HCT116 (cell line): ENCODE data around the gene HMGCL. TPM values are rescaled to one million over a fixed set of nuclear protein-coding genes. Genes with fewer than 3 reads are reported as not detected.

ENCODE experiments used
- ATAC-seq: fragments of 200-7000 bp; cut with Tn5 transposase; 2 replicates; pipeline ENCODE4 v1.9.1; 2020; ENCODE audit warnings: mild to moderate bottlenecking, moderate library complexity
- BruUV-seq: library from RNA; stranded (reverse); fragments of 400-500 nt; replicated peaks from 2 replicates; lab custom pipeline; 2021; lab: Mats Ljungman, UMichigan
- CTCF ChIA-PET: fragments of 300-600 bp; sonication (Branson Sonifier 250); formaldehyde crosslinking; loops from one replicate; lab custom pipeline; 2021; ENCODE audit warnings: antibody characterized with exemption; lab: Charles Lee
- POLR2A ChIA-PET: fragments of 300-600, 350-600 bp; sonication (Branson Sonifier 250); formaldehyde crosslinking; loops from one replicate; lab custom pipeline; 2021; ENCODE audit warnings: antibody characterized with exemption; lab: Charles Lee
- RAD21 ChIA-PET, 2 experiments: fragments of 300-600 bp; sonication (Branson Sonifier 250); formaldehyde crosslinking; loops; one replicate each; lab custom pipeline; 2023; ENCODE audit warnings: low total read pairs in 2 of 2; ENCODE audit not compliant: uncharacterized antibody in 2 of 2, unreplicated experiment in 2 of 2, low non-redundant PET in 1 of 2; lab: Charles Lee
- DNase-seq: peaks from one replicate; pipeline ENCODE4 v3.0.0-alpha.2; 2010; ENCODE audit warnings: low read depth, low spot score
- H2AFZ ChIP-seq: fragments of 200-600 bp; shearing (Covaris generic), sonication (generic); 2 replicates; pipeline ENCODE4 v1.6.1; 2017; ENCODE audit warnings: low read depth, mixed run types, mixed read lengths, antibody characterized with exemption, low read length; ENCODE audit not compliant: poor library complexity, severe bottlenecking
- H3K27ac ChIP-seq: 2 replicates; pipeline ENCODE4 v1.5.1; 2012; ENCODE audit warnings: low read depth, low read length
- H3K27me3 ChIP-seq: fragments of 200-600 bp; sonication (generic); 2 replicates; pipeline ENCODE4 v1.6.1; 2016; ENCODE audit warnings: mixed run types, low read length, mixed read lengths; ENCODE audit not compliant: insufficient read depth
- H3K36me3 ChIP-seq, 2 experiments: fragments of 200-500 bp in 1 of 2; fragments of 200-600 bp in 1 of 2; sonication (Bioruptor generic) in 1 of 2; sonication (generic) in 1 of 2; 2 replicates each; pipeline versions ENCODE4 v1.5.1 to v1.6.1; 2014 to 2016; ENCODE audit warnings: low read length in 2 of 2, inconsistent platforms in 1 of 2, mixed read lengths in 1 of 2, mixed run types in 1 of 2; ENCODE audit not compliant: insufficient read depth in 2 of 2, control insufficient read depth in 1 of 2
- H3K4me1 ChIP-seq, 2 experiments: fragments of 200-600 bp in 1 of 2; sonication (generic) in 1 of 2; 2 replicates each; pipeline versions ENCODE4 v1.5.1 to v1.6.1; 2012 to 2017; ENCODE audit warnings: low read length in 2 of 2, inconsistent platforms in 1 of 2, mild to moderate bottlenecking in 1 of 2, mixed read lengths in 1 of 2, mixed run types in 1 of 2, moderate library complexity in 1 of 2; ENCODE audit not compliant: insufficient read depth in 2 of 2, control insufficient read depth in 1 of 2
- H3K4me2 ChIP-seq: fragments of 200-600 bp; sonication (generic); 2 replicates; pipeline ENCODE4 v1.6.1; 2017; ENCODE audit warnings: mixed run types, low read length, mixed read lengths
- H3K4me3 ChIP-seq, 2 experiments: fragments of 200-600 bp in 1 of 2; sonication (generic) in 1 of 2; replicated peaks in 1 of 2; 2 replicates each; pipeline ENCODE4 v1.5.1; 2011 to 2016; ENCODE audit warnings: low read length in 2 of 2, control low read depth in 1 of 2, low read depth in 1 of 2, mild to moderate bottlenecking in 1 of 2, mixed read lengths in 1 of 2, mixed run types in 1 of 2
- H3K79me2 ChIP-seq: fragments of 200-600 bp; sonication (generic); 2 replicates; pipeline ENCODE4 v1.6.1; 2017; ENCODE audit warnings: mild to moderate bottlenecking, mixed run types, low read length, moderate library complexity, mixed read lengths; ENCODE audit not compliant: insufficient read depth
- H3K9ac ChIP-seq: fragments of 200-600 bp; sonication (generic); 2 replicates; pipeline ENCODE4 v1.6.1; 2016; ENCODE audit warnings: low read length, mixed read lengths
- H3K9me2 ChIP-seq: fragments of 200-600 bp; sonication (generic), shearing (Covaris generic); 2 replicates; pipeline ENCODE4 v1.6.1; 2017; ENCODE audit warnings: mixed run types, mild to moderate bottlenecking, moderate library complexity; ENCODE audit not compliant: insufficient read depth
- H3K9me3 ChIP-seq, 2 experiments: fragments of 200-500 bp in 1 of 2; fragments of 200-600 bp in 1 of 2; sonication (Bioruptor generic) in 1 of 2; sonication (generic) in 1 of 2; 2 replicates each; pipeline ENCODE4 v1.6.1; 2014 to 2017; ENCODE audit warnings: low read length in 2 of 2, mixed read lengths in 2 of 2, inconsistent platforms in 1 of 2, low read depth in 1 of 2, mild to moderate bottlenecking in 1 of 2, mixed run types in 1 of 2, moderate library complexity in 1 of 2; ENCODE audit not compliant: control insufficient read depth in 1 of 2, insufficient read depth in 1 of 2
- H4K20me1 ChIP-seq: fragments of 200-600 bp; sonication (generic), shearing (Covaris generic); 2 replicates; pipeline ENCODE4 v1.6.1; 2017; ENCODE audit warnings: mixed run types, mild to moderate bottlenecking, moderate library complexity; ENCODE audit not compliant: insufficient read depth
- CBX3 ChIP-seq: IDR thresholded peaks from 2 replicates; pipeline ENCODE4 v1.6.1; 2012; ENCODE audit warnings: low read depth
- CEBPB ChIP-seq: IDR thresholded peaks from 2 replicates; pipeline ENCODE4 v1.6.1; 2012; ENCODE audit warnings: low read depth
- EGR1 ChIP-seq: IDR thresholded peaks from 2 replicates; pipeline ENCODE4 v1.6.1; 2012; ENCODE audit warnings: low read depth
- ELF1 ChIP-seq: IDR thresholded peaks from 2 replicates; pipeline ENCODE4 v1.6.1; 2012; ENCODE audit warnings: low read depth, borderline replicate concordance
- EZH2 ChIP-seq: fragments of 200-600 bp; sonication (generic); IDR thresholded peaks from 2 replicates; pipeline ENCODE4 v1.6.1; 2017; ENCODE audit warnings: antibody characterized with exemption, mixed run types
- FOSL1 ChIP-seq: IDR thresholded peaks from 2 replicates; pipeline ENCODE4 v1.6.1; 2012; ENCODE audit warnings: low read depth
- JUND ChIP-seq: IDR thresholded peaks from 2 replicates; pipeline ENCODE4 v1.6.1; 2012
- POLR2A ChIP-seq: IDR thresholded peaks from 2 replicates; pipeline ENCODE4 v1.7.0; 2011; ENCODE audit warnings: borderline replicate concordance; ENCODE audit not compliant: insufficient read depth, insufficient read length; ENCODE audit errors: extremely low read depth
- POLR2AphosphoS5 ChIP-seq: IDR thresholded peaks from 2 replicates; pipeline ENCODE4 v1.6.1; 2011; ENCODE audit warnings: mild to moderate bottlenecking, low read depth, low read length, moderate library complexity
- RAD21 ChIP-seq: IDR thresholded peaks from 2 replicates; pipeline ENCODE4 v1.6.1; 2012; ENCODE audit warnings: low read depth, mild to moderate bottlenecking
- SRF ChIP-seq: IDR thresholded peaks from 2 replicates; pipeline ENCODE4 v1.6.1; 2012; ENCODE audit warnings: low read depth
- TCF7L2 ChIP-seq: IDR thresholded peaks from 2 replicates; pipeline ENCODE4 v1.7.0; 2011; ENCODE audit warnings: borderline replicate concordance, inconsistent platforms; ENCODE audit not compliant: insufficient read depth, insufficient read length; ENCODE audit errors: extremely low read depth
- YY1 ChIP-seq: IDR thresholded peaks from 2 replicates; pipeline ENCODE4 v1.6.1; 2011; ENCODE audit warnings: low read length, low read depth, moderate library complexity, mild to moderate bottlenecking; ENCODE audit not compliant: insufficient replicate concordance; ENCODE audit errors: extremely low read depth
- ZFX ChIP-seq: fragments of 450-650 bp; IDR thresholded peaks from 2 replicates; pipeline ENCODE4 v1.6.1; 2017
- ZNF274 ChIP-seq: fragments of 200-500 bp; sonication (Bioruptor generic); IDR thresholded peaks from 2 replicates; pipeline ENCODE4 v1.6.1; 2014; ENCODE audit warnings: mild to moderate bottlenecking, low read depth, low read length, inconsistent platforms
- intact Hi-C: fragments of 100-400 bp; cut with micrococcal nuclease; formaldehyde crosslinking; loops from 2 replicates; pipeline ENCODE4 v1.10.0; 2022
- total RNA-seq: library from RNA; stranded (reverse); gene quantifications from one replicate; pipeline ENCODE4 v1.2.1, GENCODE V29; 2021; ENCODE audit not compliant: unreplicated experiment
- TF ChIP-seq, protein P1 (sequence below): IDR thresholded peaks from 2 replicates; pipeline ENCODE4 v1.6.1; 2011; ENCODE audit warnings: mild to moderate bottlenecking, low read length, moderate library complexity; ENCODE audit not compliant: insufficient replicate concordance; ENCODE audit errors: extremely low read depth
- TF ChIP-seq, protein P2 (sequence below): IDR thresholded peaks from 2 replicates; pipeline ENCODE4 v1.6.1; 2012
- TF ChIP-seq, protein P3 (sequence below): IDR thresholded peaks from 2 replicates; pipeline ENCODE4 v1.6.1; 2012; ENCODE audit warnings: low read depth
- TF ChIP-seq, protein P4 (sequence below), 3 experiments: fragments of 200-600 bp in 1 of 3; sonication (generic) in 1 of 3; IDR thresholded peaks in 2 of 3; conservative IDR thresholded peaks in 1 of 3; 2 replicates each; pipeline ENCODE4 v1.5.1; 2012 to 2017; ENCODE audit warnings: low read depth in 2 of 3, low read length in 2 of 3, antibody characterized with exemption in 1 of 3, borderline replicate concordance in 1 of 3, control low read depth in 1 of 3, mild to moderate bottlenecking in 1 of 3, mixed read lengths in 1 of 3, mixed run types in 1 of 3, moderate library complexity in 1 of 3; ENCODE audit not compliant: insufficient read depth in 1 of 3
- TF ChIP-seq, protein P5 (sequence below): IDR thresholded peaks from 2 replicates; pipeline ENCODE4 v1.6.1; 2012

The HMGCL gene
- total RNA-seq, 1 experiment from 2014 or later = 36.2 TPM

DNA sequence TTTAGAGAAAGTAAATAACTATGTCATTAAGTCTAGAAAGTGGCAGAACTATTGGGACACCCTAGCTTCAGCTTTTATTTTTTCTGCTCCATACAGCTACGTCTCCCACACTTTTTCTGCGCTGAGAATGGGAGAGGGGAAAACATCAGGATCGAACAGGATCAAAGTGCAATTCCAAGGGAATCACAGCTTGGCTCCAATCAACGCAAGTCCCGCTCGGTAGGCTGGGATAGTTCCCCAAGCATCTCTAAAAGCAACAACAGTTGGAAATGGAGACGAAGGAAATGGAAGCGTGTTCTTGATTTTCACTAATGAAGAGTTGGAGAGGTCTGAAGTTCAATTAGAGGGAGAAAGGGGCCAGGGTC is 536 bp downstream of the HMGCL start:
- no peaks in the 10 kb centered on the region for H3K36me3 ChIP-seq
- ChIA-PET RAD21 (no interaction called here), POLR2A (interaction anchor here (1.0 to 1.5 kb wide), 3 partner anchors 23 to 53 kb away, joined by 3 to 4 read pairs (median 3); no protein-coding TSS in a partner anchor), CTCF (interaction anchor here (2.6 kb wide), 1 partner anchor 14 kb away, joined by 16 read pairs; no protein-coding TSS in a partner anchor)
- TF ChIP-seq POLR2AphosphoS5 (no peak), TCF7L2 (no peak), ZFX (no peak), ZNF274 (no peak), EZH2 (no peak), JUND (no peak), CEBPB (no peak), RAD21 (no peak), FOSL1 (no peak), POLR2A (no peak), ELF1 (no peak), SRF (no peak), CBX3 (no peak), YY1 (no peak), EGR1 (no peak)
- TF ChIP-seq, protein P1, sequence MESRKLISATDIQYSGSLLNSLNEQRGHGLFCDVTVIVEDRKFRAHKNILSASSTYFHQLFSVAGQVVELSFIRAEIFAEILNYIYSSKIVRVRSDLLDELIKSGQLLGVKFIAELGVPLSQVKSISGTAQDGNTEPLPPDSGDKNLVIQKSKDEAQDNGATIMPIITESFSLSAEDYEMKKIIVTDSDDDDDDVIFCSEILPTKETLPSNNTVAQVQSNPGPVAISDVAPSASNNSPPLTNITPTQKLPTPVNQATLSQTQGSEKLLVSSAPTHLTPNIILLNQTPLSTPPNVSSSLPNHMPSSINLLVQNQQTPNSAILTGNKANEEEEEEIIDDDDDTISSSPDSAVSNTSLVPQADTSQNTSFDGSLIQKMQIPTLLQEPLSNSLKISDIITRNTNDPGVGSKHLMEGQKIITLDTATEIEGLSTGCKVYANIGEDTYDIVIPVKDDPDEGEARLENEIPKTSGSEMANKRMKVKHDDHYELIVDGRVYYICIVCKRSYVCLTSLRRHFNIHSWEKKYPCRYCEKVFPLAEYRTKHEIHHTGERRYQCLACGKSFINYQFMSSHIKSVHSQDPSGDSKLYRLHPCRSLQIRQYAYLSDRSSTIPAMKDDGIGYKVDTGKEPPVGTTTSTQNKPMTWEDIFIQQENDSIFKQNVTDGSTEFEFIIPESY = no peak
- TF ChIP-seq, protein P2, sequence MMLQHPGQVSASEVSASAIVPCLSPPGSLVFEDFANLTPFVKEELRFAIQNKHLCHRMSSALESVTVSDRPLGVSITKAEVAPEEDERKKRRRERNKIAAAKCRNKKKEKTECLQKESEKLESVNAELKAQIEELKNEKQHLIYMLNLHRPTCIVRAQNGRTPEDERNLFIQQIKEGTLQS = no peak
- TF ChIP-seq, protein P3, sequence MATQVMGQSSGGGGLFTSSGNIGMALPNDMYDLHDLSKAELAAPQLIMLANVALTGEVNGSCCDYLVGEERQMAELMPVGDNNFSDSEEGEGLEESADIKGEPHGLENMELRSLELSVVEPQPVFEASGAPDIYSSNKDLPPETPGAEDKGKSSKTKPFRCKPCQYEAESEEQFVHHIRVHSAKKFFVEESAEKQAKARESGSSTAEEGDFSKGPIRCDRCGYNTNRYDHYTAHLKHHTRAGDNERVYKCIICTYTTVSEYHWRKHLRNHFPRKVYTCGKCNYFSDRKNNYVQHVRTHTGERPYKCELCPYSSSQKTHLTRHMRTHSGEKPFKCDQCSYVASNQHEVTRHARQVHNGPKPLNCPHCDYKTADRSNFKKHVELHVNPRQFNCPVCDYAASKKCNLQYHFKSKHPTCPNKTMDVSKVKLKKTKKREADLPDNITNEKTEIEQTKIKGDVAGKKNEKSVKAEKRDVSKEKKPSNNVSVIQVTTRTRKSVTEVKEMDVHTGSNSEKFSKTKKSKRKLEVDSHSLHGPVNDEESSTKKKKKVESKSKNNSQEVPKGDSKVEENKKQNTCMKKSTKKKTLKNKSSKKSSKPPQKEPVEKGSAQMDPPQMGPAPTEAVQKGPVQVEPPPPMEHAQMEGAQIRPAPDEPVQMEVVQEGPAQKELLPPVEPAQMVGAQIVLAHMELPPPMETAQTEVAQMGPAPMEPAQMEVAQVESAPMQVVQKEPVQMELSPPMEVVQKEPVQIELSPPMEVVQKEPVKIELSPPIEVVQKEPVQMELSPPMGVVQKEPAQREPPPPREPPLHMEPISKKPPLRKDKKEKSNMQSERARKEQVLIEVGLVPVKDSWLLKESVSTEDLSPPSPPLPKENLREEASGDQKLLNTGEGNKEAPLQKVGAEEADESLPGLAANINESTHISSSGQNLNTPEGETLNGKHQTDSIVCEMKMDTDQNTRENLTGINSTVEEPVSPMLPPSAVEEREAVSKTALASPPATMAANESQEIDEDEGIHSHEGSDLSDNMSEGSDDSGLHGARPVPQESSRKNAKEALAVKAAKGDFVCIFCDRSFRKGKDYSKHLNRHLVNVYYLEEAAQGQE = no peak
- TF ChIP-seq, protein P4, sequence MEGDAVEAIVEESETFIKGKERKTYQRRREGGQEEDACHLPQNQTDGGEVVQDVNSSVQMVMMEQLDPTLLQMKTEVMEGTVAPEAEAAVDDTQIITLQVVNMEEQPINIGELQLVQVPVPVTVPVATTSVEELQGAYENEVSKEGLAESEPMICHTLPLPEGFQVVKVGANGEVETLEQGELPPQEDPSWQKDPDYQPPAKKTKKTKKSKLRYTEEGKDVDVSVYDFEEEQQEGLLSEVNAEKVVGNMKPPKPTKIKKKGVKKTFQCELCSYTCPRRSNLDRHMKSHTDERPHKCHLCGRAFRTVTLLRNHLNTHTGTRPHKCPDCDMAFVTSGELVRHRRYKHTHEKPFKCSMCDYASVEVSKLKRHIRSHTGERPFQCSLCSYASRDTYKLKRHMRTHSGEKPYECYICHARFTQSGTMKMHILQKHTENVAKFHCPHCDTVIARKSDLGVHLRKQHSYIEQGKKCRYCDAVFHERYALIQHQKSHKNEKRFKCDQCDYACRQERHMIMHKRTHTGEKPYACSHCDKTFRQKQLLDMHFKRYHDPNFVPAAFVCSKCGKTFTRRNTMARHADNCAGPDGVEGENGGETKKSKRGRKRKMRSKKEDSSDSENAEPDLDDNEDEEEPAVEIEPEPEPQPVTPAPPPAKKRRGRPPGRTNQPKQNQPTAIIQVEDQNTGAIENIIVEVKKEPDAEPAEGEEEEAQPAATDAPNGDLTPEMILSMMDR (IDR thresholded peaks at IDR 0.05 in 2 of 3, conservative IDR thresholded peaks at IDR 0.05 in 1 of 3; ENCODE audit: borderline replicate concordance in 1 of 3, insufficient read depth in 1 of 3, low read depth in 2 of 3, low read length in 2 of 3) = no peak
- TF ChIP-seq, protein P5, sequence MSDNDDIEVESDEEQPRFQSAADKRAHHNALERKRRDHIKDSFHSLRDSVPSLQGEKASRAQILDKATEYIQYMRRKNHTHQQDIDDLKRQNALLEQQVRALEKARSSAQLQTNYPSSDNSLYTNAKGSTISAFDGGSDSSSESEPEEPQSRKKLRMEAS = no peak
- H3K79me2 ChIP-seq = peaks cover 11% of the 10 kb centered on the region
- H3K27ac ChIP-seq = peak overlapping the region; percentile 75
- H4K20me1 ChIP-seq = no peaks in the 10 kb centered on the region
- DNase-seq (no peak), ATAC-seq (no peak)
- intact Hi-C loops = no loop called here
- no peaks in the 10 kb centered on the region for H3K9me3 ChIP-seq
- no peaks in the 10 kb centered on the region for H3K27me3 ChIP-seq
- H3K4me1 ChIP-seq = peaks cover 2 to 13% of the 10 kb centered on the region in 2 experiments; a peak in 3 of 4 replicates
- H2AFZ ChIP-seq = no peak overlapping the region
- BruUV-seq = TSS peak; percentile 80
- no peaks in the 10 kb centered on the region for H3K9me2 ChIP-seq
- H3K4me3 ChIP-seq = peak overlapping the region; percentile 81 to 99
- peak overlapping the region; percentile 88 for H3K4me2 ChIP-seq
- peak overlapping the region; percentile 88 for H3K9ac ChIP-seq
